CD4-positive, alpha-beta memory T cell (primary cell): ENCODE measurements around the gene PPP3R1. TPM values are rescaled to one million over a fixed set of nuclear protein-coding genes. Genes with fewer than 3 reads are reported as not detected.
A peak's percentile ranks its signal among the peaks of the same experiment; 100 is the strongest.

Experiments
- CTCF ChIA-PET: fragments of 350-600 bp; sonication (Branson Sonifier 250); formaldehyde crosslinking; loops from one replicate; lab custom pipeline; 2021; ENCODE audit warnings: inconsistent platforms; ENCODE audit not compliant: partially characterized antibody; lab: Charles Lee
- POLR2A ChIA-PET: fragments of 350-600 bp; sonication (Branson Sonifier 250); formaldehyde crosslinking; loops from one replicate; lab custom pipeline; 2021; ENCODE audit not compliant: partially characterized antibody; lab: Charles Lee
- DNase-seq, 5 donors: peaks; one replicate each; pipeline versions ENCODE4 v3.0.0 to v3.0.0-alpha.2; 2020 to 2022; ENCODE audit warnings: mixed read lengths in 1 of 5
- H3K27ac ChIP-seq: one replicate; pipeline ENCODE4 v1.7.0; 2013; ENCODE audit warnings: low read depth, low read length
- H3K27me3 ChIP-seq: 2 replicates; pipeline ENCODE4 v1.7.0; 2013; ENCODE audit warnings: mild to moderate bottlenecking, low read length, moderate library complexity; ENCODE audit not compliant: insufficient read depth
- H3K36me3 ChIP-seq: 2 replicates; pipeline ENCODE4 v1.7.0; 2013; ENCODE audit warnings: mild to moderate bottlenecking, low read length, moderate library complexity; ENCODE audit not compliant: insufficient read depth
- H3K4me1 ChIP-seq: 2 replicates; pipeline ENCODE4 v1.7.0; 2013; ENCODE audit warnings: mild to moderate bottlenecking, low read length, moderate library complexity; ENCODE audit not compliant: insufficient read depth
- H3K4me3 ChIP-seq, 2 donors: one replicate each; pipeline ENCODE4 v1.7.0; 2013; ENCODE audit warnings: low read length in 2 of 2, mild to moderate bottlenecking in 1 of 2
- H3K9me3 ChIP-seq, 2 donors: one replicate each; pipeline ENCODE4 v1.7.0; 2013; ENCODE audit warnings: low read length in 2 of 2, control low read depth in 1 of 2; ENCODE audit not compliant: control insufficient read depth in 1 of 2
- H3K27ac Mint-ChIP-seq, 7 donors: one replicate each; pipeline ENCODE4 v1.8.0; 2020 to 2021; ENCODE audit warnings: mixed read lengths in 7 of 7, mild to moderate bottlenecking in 6 of 7, inconsistent platforms in 3 of 7, moderate library complexity in 3 of 7
- H3K27me3 Mint-ChIP-seq, 2 donors: one replicate each; pipeline ENCODE4 v1.8.0; 2020 to 2021; ENCODE audit warnings: mixed read lengths in 2 of 2
- H3K36me3 Mint-ChIP-seq, 2 donors: one replicate each; pipeline ENCODE4 v1.8.0; 2020 to 2021; ENCODE audit warnings: mixed read lengths in 2 of 2, inconsistent platforms in 1 of 2, mild to moderate bottlenecking in 1 of 2
- H3K4me1 Mint-ChIP-seq, 4 donors: one replicate each; pipeline ENCODE4 v1.8.0; 2020 to 2021; ENCODE audit warnings: mixed read lengths in 4 of 4, mild to moderate bottlenecking in 1 of 4
- H3K4me3 Mint-ChIP-seq, 8 donors: one replicate each; pipeline ENCODE4 v1.8.0; 2020 to 2021; ENCODE audit warnings: mixed read lengths in 8 of 8, mild to moderate bottlenecking in 7 of 8, moderate library complexity in 6 of 8, inconsistent platforms in 3 of 8
- H3K9me3 Mint-ChIP-seq, 8 donors: one replicate each; pipeline ENCODE4 v1.8.0; 2020 to 2021; ENCODE audit warnings: mixed read lengths in 8 of 8, mild to moderate bottlenecking in 5 of 8, inconsistent platforms in 3 of 8, moderate library complexity in 1 of 8
- intact Hi-C: fragments of 100-400 bp; cut with micrococcal nuclease; formaldehyde crosslinking; loops from one replicate; pipeline ENCODE4 v1.15.1; 2023
- polyA plus RNA-seq, 2 donors: library from polyadenylated mRNA; unstranded; fragments of 300-500 nt; fragmentation: Illumina TruSeq; gene quantifications; one replicate each; pipeline ENCODE4 v1.2.3, GENCODE V29; 2021
- total RNA-seq, 2 experiments: library from RNA; stranded (reverse); gene quantifications; one replicate each; pipeline ENCODE4 v1.2.3, GENCODE V29; 2021

PPP3R1 gene
- total and polyA plus RNA-seq, 4 experiments from 2014 or later = 3.9 to 76.8 (median 40.1) TPM

DNA sequence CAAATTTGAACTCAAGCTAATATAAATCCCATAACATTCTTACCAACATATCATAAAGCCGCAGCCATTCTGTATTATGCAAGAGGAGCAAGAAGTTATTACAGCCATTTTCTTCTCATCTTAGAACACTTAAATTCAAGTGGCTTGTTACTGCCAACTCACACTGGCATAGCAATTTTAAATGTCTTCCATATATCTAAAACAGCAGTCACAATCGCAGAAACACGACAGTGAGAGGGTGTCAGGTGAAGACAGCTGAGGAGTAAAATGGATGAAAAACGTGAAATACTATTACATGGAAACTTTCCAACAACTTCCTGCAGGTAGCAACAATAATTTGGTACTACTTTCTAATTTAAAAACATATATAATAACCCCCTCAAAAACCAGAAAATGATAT, 17.9 kb downstream of the PPP3R1 start:
- ChIA-PET POLR2A (interaction anchor here (0.6 to 1.4 kb wide), 3 partner anchors 16 to 38 kb away, joined by 3 to 7 read pairs (median 4); partner anchors contain the start of gene PPP3R1), CTCF (interaction anchor here (1.0 to 1.9 kb wide), 3 partner anchors 9 to 49 kb away, joined by 3 to 7 read pairs (median 5); no protein-coding TSS in a partner anchor)
- Histone ChIP-seq H3K9me3 (no peaks in the 10 kb centered on the region), H3K27ac (no peak overlapping the region), H3K4me1 (peaks cover 89% of the 10 kb centered on the region), H3K36me3 (no peaks in the 10 kb centered on the region), H3K4me3 (no peak overlapping the region), H3K27me3 (no peaks in the 10 kb centered on the region)
- Mint-ChIP-seq H3K27me3 (no peaks in the 10 kb centered on the region), H3K4me1 (peaks cover 58 to 90% (median 74%) of the 10 kb centered on the region in 4 donors), H3K36me3 (peaks cover 4 to 5% of the 10 kb centered on the region in 2 donors), H3K4me3 (peak overlapping the region in 4 of 8 donors; percentile 0 to 66 (median 48)), H3K9me3 (no peaks in the 10 kb centered on the region), H3K27ac (peak overlapping the region in 3 of 7 donors; percentile 19 to 60 (median 53))
- intact Hi-C loops = no loop called here
- DNase-seq = no peak

DNA sequence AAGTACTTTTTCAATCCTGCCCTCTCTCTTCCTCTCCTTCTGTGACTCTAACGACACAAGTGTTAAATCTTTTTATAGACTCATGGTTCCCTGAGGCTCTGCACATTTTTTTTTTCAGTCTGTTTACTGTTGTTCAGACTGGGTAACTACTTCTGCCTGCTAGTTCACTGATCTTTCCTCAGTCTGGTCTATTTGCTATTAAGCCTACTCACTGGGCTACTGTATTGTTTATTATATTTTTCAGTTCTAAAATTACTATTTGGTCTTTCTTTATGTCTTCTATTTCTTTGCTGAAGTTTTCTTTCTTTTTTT, 21.3 kb downstream of the PPP3R1 start:
- ChIA-PET CTCF (no interaction called here), POLR2A (no interaction called here)
- peaks cover 0 to 2% of the 10 kb centered on the region in 2 donors for H3K36me3 Mint-ChIP-seq
- H3K27ac Mint-ChIP-seq = peak overlapping the region; percentile 9 to 81 (median 66)
- H3K4me1 ChIP-seq = peaks cover 85% of the 10 kb centered on the region
- no peak for DNase-seq
- no peaks in the 10 kb centered on the region for H3K27me3 ChIP-seq
- no peaks in the 10 kb centered on the region for H3K9me3 ChIP-seq
- H3K9me3 Mint-ChIP-seq = no peaks in the 10 kb centered on the region
- peak overlapping the region in 2 of 8 donors; percentile 5 to 68 for H3K4me3 Mint-ChIP-seq
- intact Hi-C loops = no loop called here
- no peaks in the 10 kb centered on the region for H3K27me3 Mint-ChIP-seq
- H3K36me3 ChIP-seq = no peaks in the 10 kb centered on the region
- H3K4me1 Mint-ChIP-seq = peaks cover 54 to 90% (median 72%) of the 10 kb centered on the region in 4 donors
- no peak overlapping the region for H3K4me3 ChIP-seq
- H3K27ac ChIP-seq = no peak overlapping the region

DNA sequence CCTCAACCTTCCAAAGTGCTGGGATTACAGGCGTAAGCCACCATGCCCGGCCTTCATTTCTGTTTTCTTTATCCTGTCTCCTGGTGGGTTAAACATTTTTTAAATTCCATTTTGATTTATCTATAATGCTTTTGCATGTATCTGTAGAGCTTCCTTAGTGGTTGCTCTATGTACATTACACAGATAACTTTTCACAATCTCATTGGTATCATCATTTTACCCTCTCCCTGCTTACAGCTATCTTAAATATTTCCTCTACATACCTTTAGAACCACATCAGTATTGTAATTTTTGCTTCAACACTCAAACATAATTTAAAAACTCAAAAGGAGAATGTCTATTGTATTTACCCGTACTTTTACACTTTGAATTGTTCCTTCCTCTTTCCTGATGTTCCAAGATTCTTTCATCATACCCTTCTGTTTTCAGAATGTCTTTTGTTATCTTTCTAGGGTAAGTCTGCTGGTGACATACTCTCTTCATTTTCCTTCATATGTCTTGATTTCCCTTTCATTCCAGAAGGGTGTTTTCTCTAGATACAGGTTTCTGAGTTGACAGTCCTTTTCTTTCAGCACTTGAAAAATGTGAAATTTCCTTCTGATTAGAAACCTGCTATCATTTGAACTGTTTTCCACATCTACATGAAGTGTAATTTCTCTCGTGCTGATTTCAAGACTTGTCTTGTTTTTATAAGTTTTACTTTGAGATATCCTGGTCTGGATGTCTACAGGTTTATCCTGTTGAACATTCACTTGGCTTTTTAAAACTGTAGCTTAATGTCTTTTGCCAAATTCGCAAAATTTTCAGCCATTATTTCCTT, 21.9 kb downstream of the PPP3R1 start:
- Histone ChIP-seq H3K4me3 (no peak overlapping the region), H3K36me3 (no peaks in the 10 kb centered on the region), H3K27me3 (no peaks in the 10 kb centered on the region), H3K9me3 (no peaks in the 10 kb centered on the region), H3K4me1 (peaks cover 85% of the 10 kb centered on the region), H3K27ac (no peak overlapping the region)
- ChIA-PET CTCF (no interaction called here), POLR2A (interaction anchor here (0.9 kb wide), 1 partner anchor 22 kb away, joined by 4 read pairs; the partner anchor contains the start of gene PPP3R1)
- H3K27ac Mint-ChIP-seq = peak overlapping the region; percentile 7 to 81 (median 42)
- no peaks in the 10 kb centered on the region for H3K27me3 Mint-ChIP-seq
- no peak for DNase-seq
- H3K36me3 Mint-ChIP-seq = peaks cover 0 to 2% of the 10 kb centered on the region in 2 donors
- H3K4me1 Mint-ChIP-seq = peaks cover 56 to 90% (median 72%) of the 10 kb centered on the region in 4 donors
- H3K4me3 Mint-ChIP-seq = peak overlapping the region in 3 of 8 donors; percentile 4 to 68 (median 5)
- intact Hi-C loops = no loop called here
- no peaks in the 10 kb centered on the region for H3K9me3 Mint-ChIP-seq

DNA sequence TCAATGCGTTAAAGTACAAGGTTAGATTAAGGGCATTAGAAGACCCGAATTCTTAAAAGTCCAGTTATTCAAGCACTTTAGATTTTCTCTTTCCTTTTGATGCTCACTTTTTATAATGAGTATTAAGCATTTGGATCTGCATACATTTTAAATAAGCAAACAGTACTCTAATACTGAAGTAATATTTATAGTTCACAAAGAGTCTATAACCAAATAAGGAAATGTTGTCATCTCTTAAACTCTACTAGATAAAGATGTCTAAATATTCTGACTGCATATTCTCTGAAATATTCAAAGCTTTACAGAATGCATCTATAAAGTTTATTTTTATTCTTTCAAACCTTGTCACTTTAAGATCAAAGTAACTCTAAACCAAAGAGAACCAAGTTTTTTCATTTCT, 25.5 kb downstream of the PPP3R1 start:
- POLR2A ChIA-PET = interaction anchor here (0.7 kb wide), 1 partner anchor 17 kb away, joined by 4 read pairs; no protein-coding TSS in a partner anchor
- H3K27ac Mint-ChIP-seq = peak overlapping the region in 2 of 7 donors; percentile 25 to 65

GRCh38 chr2:68225119-68225632, 27.2 kb downstream of the PPP3R1 start:
- peaks cover 71 to 99% (median 83%) of the 10 kb centered on the region in 4 donors for H3K4me1 Mint-ChIP-seq
- Histone ChIP-seq H3K27ac (no peak overlapping the region), H3K4me3 (no peak overlapping the region), H3K9me3 (no peaks in the 10 kb centered on the region), H3K36me3 (no peaks in the 10 kb centered on the region), H3K27me3 (no peaks in the 10 kb centered on the region), H3K4me1 (peaks cover 94% of the 10 kb centered on the region)
- H3K9me3 Mint-ChIP-seq = peaks cover 0 to 2% (median 0%) of the 10 kb centered on the region in 8 donors
- H3K36me3 Mint-ChIP-seq = peaks cover 6 to 13% of the 10 kb centered on the region in 2 donors
- intact Hi-C loops = loop anchor here (1.0 to 2.0 kb wide), 3 partner anchors 26 to 103 kb away; no protein-coding TSS in a partner anchor
- POLR2A ChIA-PET = interaction anchor here (1.2 kb wide), 1 partner anchor 68 kb away, joined by 3 read pairs; a partner anchor contains a TSS
- peak overlapping the region; percentile 3 to 91 (median 19) for H3K27ac Mint-ChIP-seq
- no peaks in the 10 kb centered on the region for H3K27me3 Mint-ChIP-seq
- CTCF ChIA-PET = interaction anchor here (0.7 to 3.8 kb wide), 17 partner anchors 9 to 104 kb away, joined by 3 to 36 read pairs (median 4); no protein-coding TSS in a partner anchor
- DNase-seq = peak in 4 of 5 donors; percentile 11 to 26 (median 18)
- H3K4me3 Mint-ChIP-seq = peak overlapping the region in 6 of 8 donors; percentile 0 to 82 (median 38)

More for the DNA sequence above, 25.5 kb downstream of the PPP3R1 start:
- no peaks in the 10 kb centered on the region for H3K27me3 ChIP-seq
- Mint-ChIP-seq H3K27me3 (no peaks in the 10 kb centered on the region), H3K4me1 (peaks cover 75 to 99% (median 86%) of the 10 kb centered on the region in 4 donors), H3K9me3 (no peaks in the 10 kb centered on the region), H3K36me3 (peaks cover 5 to 9% of the 10 kb centered on the region in 2 donors), H3K4me3 (peak overlapping the region in 1 of 8 donors; percentile 31)
- H3K4me1 ChIP-seq = peaks cover 94% of the 10 kb centered on the region
- intact Hi-C loops = no loop called here
- DNase-seq = no peak
- H3K36me3 ChIP-seq = no peaks in the 10 kb centered on the region
- no peak overlapping the region for H3K27ac ChIP-seq
- no peak overlapping the region for H3K4me3 ChIP-seq
- CTCF ChIA-PET = interaction anchor here (0.6 to 3.8 kb wide), 6 partner anchors 9 to 105 kb away, joined by 3 to 36 read pairs (median 4); no protein-coding TSS in a partner anchor
- no peaks in the 10 kb centered on the region for H3K9me3 ChIP-seq

DNA sequence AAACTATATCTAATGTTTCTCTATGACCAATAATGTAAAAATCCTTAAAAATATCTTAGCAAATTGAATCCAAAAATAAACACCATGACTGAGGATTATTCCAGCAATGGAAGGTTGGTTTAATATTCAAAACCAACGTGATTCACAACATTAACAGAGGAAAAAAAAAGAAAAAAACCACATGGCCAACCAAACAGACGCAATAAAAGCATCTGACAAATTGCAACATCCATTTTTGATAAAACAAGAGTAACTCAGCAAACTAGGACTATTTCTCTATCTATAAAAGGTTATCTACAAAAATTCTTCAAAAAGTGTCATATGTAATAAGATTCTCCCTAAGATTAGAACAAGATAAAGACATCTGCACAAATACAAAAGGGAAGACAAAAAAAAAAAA, 28.9 kb downstream of the PPP3R1 start:
- Mint-ChIP-seq H3K27me3 (no peaks in the 10 kb centered on the region), H3K4me1 (peaks cover 66 to 99% (median 84%) of the 10 kb centered on the region in 4 donors), H3K27ac (peak overlapping the region in 4 of 7 donors; percentile 6 to 54 (median 22)), H3K4me3 (peak overlapping the region in 4 of 8 donors; percentile 15 to 44 (median 31)), H3K9me3 (peaks cover 0 to 2% (median 0%) of the 10 kb centered on the region in 8 donors), H3K36me3 (peaks cover 9 to 13% of the 10 kb centered on the region in 2 donors)
- ChIA-PET CTCF (interaction anchor here (1.0 to 3.8 kb wide), 3 partner anchors 10 to 27 kb away, joined by 3 to 36 read pairs (median 3); no protein-coding TSS in a partner anchor), POLR2A (no interaction called here)
- H3K27me3 ChIP-seq = no peaks in the 10 kb centered on the region
- no peaks in the 10 kb centered on the region for H3K9me3 ChIP-seq
- H3K27ac ChIP-seq = no peak overlapping the region
- H3K4me3 ChIP-seq = no peak overlapping the region
- H3K4me1 ChIP-seq = peaks cover 95% of the 10 kb centered on the region
- no peaks in the 10 kb centered on the region for H3K36me3 ChIP-seq
- intact Hi-C loops = loop anchor here (2.0 kb wide), 1 partner anchor 15 kb away; no protein-coding TSS in a partner anchor
- DNase-seq = no peak
